HL-60 (cell line): ENCODE measurements around the gene IL3RA.

ENCODE experiments used
- GABPA ChIP-seq: IDR thresholded peaks from 2 replicates; pipeline ENCODE4 v1.6.1; 2012; ENCODE audit warnings: low read depth
- POLR2AphosphoS5 ChIP-seq: IDR thresholded peaks from 2 replicates; pipeline ENCODE4 v1.6.1; 2012; ENCODE audit warnings: low read depth
- REST ChIP-seq: IDR thresholded peaks from 2 replicates; pipeline ENCODE4 v1.6.1; 2012; ENCODE audit warnings: low read depth; ENCODE audit not compliant: insufficient replicate concordance
- SPI1 ChIP-seq: IDR thresholded peaks from 2 replicates; pipeline ENCODE4 v1.6.1; 2012; ENCODE audit warnings: low read depth, mild to moderate bottlenecking, borderline replicate concordance
- TF ChIP-seq, protein P1 (sequence below): IDR thresholded peaks from one replicate; pipeline ENCODE4 v1.5.1; 2011; ENCODE audit warnings: low read length, control low read depth, inconsistent platforms; ENCODE audit not compliant: insufficient read depth

DNA sequence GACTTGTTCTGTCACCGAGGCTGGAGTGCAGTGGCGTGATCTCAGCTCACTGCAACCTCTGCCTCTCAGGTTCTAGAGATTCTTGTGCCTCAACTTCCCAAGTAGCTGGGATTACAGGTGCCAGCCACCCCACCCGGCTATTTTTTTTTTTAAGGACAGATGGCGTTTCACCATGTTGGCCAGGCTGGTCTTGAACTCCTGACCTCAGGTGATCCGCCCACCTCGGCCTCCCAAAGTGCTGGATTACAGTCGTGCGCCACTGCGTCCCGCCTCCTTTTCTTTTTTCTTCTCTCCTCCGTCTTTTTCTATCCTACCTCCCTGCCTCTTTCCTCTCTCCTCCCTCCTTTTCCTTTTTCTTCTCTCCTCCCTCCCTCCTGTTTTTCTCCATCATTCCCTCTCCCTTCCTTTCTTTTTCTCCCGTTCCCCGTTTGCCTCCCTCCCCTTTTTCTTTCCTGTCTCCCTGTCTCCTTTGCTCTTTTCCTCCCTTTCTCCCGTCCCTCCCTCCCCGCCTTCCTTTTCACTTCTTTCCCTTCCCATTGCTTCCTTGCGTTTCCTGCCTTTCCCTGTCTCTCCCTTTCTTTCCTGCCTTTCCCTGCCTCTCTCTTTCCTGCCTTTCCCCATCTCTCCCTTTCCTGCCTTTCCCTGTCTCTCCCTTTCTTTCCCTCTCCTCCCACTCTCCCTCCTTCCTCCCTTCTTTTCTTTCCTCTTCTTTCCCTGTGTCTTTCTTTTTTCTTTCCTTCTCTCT, 57.5 kb downstream of the IL3RA start:
- TF ChIP-seq POLR2AphosphoS5 (no peak), REST (no peak), SPI1 (no peak), GABPA (no peak)
- TF ChIP-seq, protein P1, sequence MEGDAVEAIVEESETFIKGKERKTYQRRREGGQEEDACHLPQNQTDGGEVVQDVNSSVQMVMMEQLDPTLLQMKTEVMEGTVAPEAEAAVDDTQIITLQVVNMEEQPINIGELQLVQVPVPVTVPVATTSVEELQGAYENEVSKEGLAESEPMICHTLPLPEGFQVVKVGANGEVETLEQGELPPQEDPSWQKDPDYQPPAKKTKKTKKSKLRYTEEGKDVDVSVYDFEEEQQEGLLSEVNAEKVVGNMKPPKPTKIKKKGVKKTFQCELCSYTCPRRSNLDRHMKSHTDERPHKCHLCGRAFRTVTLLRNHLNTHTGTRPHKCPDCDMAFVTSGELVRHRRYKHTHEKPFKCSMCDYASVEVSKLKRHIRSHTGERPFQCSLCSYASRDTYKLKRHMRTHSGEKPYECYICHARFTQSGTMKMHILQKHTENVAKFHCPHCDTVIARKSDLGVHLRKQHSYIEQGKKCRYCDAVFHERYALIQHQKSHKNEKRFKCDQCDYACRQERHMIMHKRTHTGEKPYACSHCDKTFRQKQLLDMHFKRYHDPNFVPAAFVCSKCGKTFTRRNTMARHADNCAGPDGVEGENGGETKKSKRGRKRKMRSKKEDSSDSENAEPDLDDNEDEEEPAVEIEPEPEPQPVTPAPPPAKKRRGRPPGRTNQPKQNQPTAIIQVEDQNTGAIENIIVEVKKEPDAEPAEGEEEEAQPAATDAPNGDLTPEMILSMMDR: no peak
